ENCODE measurements around the gene FAM222A.

FAM222A gene

GRCh38 chr12:109770861-109771670 lies 57.4 kb downstream of the FAM222A start:
- H3K36me3 Mint-ChIP-seq (ENCODE audit: low read depth): no peaks in the 10 kb centered on the region
- TF ChIP-seq CTCF (IDR thresholded peaks at IDR 0.05): no peak
- DNase-seq: no peak
- H3K27me3 Mint-ChIP-seq (ENCODE audit: low read depth, poor library complexity): peaks cover 4% of the 10 kb centered on the region
- peaks cover 5% of the 10 kb centered on the region for H3K4me1 Mint-ChIP-seq
- no peaks in the 10 kb centered on the region for H3K9me3 Mint-ChIP-seq
- no peak overlapping the region for H3K27ac Mint-ChIP-seq
- H3K4me3 Mint-ChIP-seq: no peak overlapping the region

- Mint-ChIP-seq H3K4me1 (no peaks in the 10 kb centered on the region), H3K27ac (no peak overlapping the region), H3K9me3 (no peaks in the 10 kb centered on the region), H3K4me3 (no peak overlapping the region), H3K36me3 (ENCODE audit: low read depth) (no peaks in the 10 kb centered on the region), H3K27me3 (ENCODE audit: low read depth, poor library complexity) (peaks cover 4% of the 10 kb centered on the region)
- no peak for DNase-seq
- no peak for TF ChIP-seq CTCF (IDR thresholded peaks at IDR 0.05)
Observed at GRCh38 chr12:109771746-109772621, 58.4 kb downstream of the FAM222A start.

GRCh38 chr12:109772622-109773321 lies 59.1 kb downstream of the FAM222A start:
- H3K27me3 Mint-ChIP-seq (ENCODE audit: low read depth, poor library complexity): peaks cover 4% of the 10 kb centered on the region
- DNase-seq: no peak
- H3K9me3 Mint-ChIP-seq: peaks cover 3% of the 10 kb centered on the region
- H3K4me1 Mint-ChIP-seq: peaks cover 6% of the 10 kb centered on the region
- H3K27ac Mint-ChIP-seq: no peak overlapping the region
- no peak overlapping the region for H3K4me3 Mint-ChIP-seq
- no peak for TF ChIP-seq CTCF (IDR thresholded peaks at IDR 0.05)
- H3K36me3 Mint-ChIP-seq (ENCODE audit: low read depth): no peaks in the 10 kb centered on the region

- TF ChIP-seq CTCF (IDR thresholded peaks at IDR 0.05): no peak
- peaks cover 4% of the 10 kb centered on the region for H3K27me3 Mint-ChIP-seq (ENCODE audit: low read depth, poor library complexity)
- no peaks in the 10 kb centered on the region for H3K36me3 Mint-ChIP-seq (ENCODE audit: low read depth)
- no peak overlapping the region for H3K27ac Mint-ChIP-seq
- H3K9me3 Mint-ChIP-seq: peaks cover 7% of the 10 kb centered on the region
- peaks cover 6% of the 10 kb centered on the region for H3K4me1 Mint-ChIP-seq
- DNase-seq: no peak
- H3K4me3 Mint-ChIP-seq: no peak overlapping the region
Observed at GRCh38 chr12:109773384-109774011, 59.9 kb downstream of the FAM222A start.

- H3K27ac Mint-ChIP-seq: no peak overlapping the region
- peak; percentile 85 for DNase-seq
- peak; percentile 91 for TF ChIP-seq CTCF (IDR thresholded peaks at IDR 0.05)
- no peaks in the 10 kb centered on the region for H3K36me3 Mint-ChIP-seq (ENCODE audit: low read depth)
- H3K27me3 Mint-ChIP-seq (ENCODE audit: low read depth, poor library complexity): peaks cover 7% of the 10 kb centered on the region
- no peak overlapping the region for H3K4me3 Mint-ChIP-seq
- peaks cover 6% of the 10 kb centered on the region for H3K4me1 Mint-ChIP-seq
- peaks cover 21% of the 10 kb centered on the region for H3K9me3 Mint-ChIP-seq
Observed at GRCh38 chr12:109775172-109775881, 61.7 kb downstream of the FAM222A start.

Measured in nephron progenitor cell (in vitro differentiated cells).